Endodermal cell (in vitro differentiated cells): ENCODE results near the gene GP1BA. TPM values are rescaled to one million over a fixed set of nuclear protein-coding genes. Genes with fewer than 3 reads are reported as not detected.
A peak's percentile ranks its signal among the peaks of the same experiment; 100 is the strongest.

Experiments used
- DNase-seq: peaks from one replicate; pipeline ENCODE4 v3.0.0-alpha.2; 2017
- H3K27ac ChIP-seq: 2 replicates; pipeline ENCODE4 v1.5.1; 2013; ENCODE audit warnings: mild to moderate bottlenecking, low read depth, low read length, moderate library complexity
- H3K27me3 ChIP-seq: 2 replicates; pipeline ENCODE4 v1.6.1; 2013; ENCODE audit warnings: mild to moderate bottlenecking, low read length, moderate library complexity; ENCODE audit not compliant: insufficient read depth, control insufficient read depth, poor library complexity, severe bottlenecking
- H3K36me3 ChIP-seq: 2 replicates; pipeline ENCODE4 v1.7.0; 2013; ENCODE audit warnings: mild to moderate bottlenecking, low read length, moderate library complexity; ENCODE audit not compliant: control insufficient read depth, insufficient read depth
- H3K4me1 ChIP-seq: one replicate; pipeline ENCODE4 v1.7.0; 2013; ENCODE audit warnings: low read length; ENCODE audit not compliant: control insufficient read depth, insufficient read depth
- H3K4me3 ChIP-seq: 2 replicates; pipeline ENCODE4 v1.5.1; 2013; ENCODE audit warnings: mild to moderate bottlenecking, low read length, moderate library complexity
- H3K9ac ChIP-seq: 2 replicates; pipeline ENCODE4 v1.6.1; 2013; ENCODE audit warnings: mild to moderate bottlenecking, low read length, moderate library complexity; ENCODE audit not compliant: poor library complexity, severe bottlenecking; ENCODE audit errors: extremely low read depth
- H3K9me3 ChIP-seq: 2 replicates; pipeline ENCODE4 v1.6.1; 2013; ENCODE audit warnings: mild to moderate bottlenecking, low read length, moderate library complexity; ENCODE audit not compliant: control insufficient read depth
- H3K27ac Mint-ChIP-seq: 2 replicates; pipeline ENCODE4 v1.8.0; 2020; ENCODE audit warnings: mixed read lengths
- H3K27me3 Mint-ChIP-seq: 2 replicates; pipeline ENCODE4 v1.8.0; 2021; ENCODE audit warnings: mild to moderate bottlenecking, mixed read lengths; ENCODE audit not compliant: insufficient read depth
- H3K36me3 Mint-ChIP-seq: 2 replicates; pipeline ENCODE4 v1.8.0; 2020; ENCODE audit warnings: low read depth, mixed read lengths
- H3K4me1 Mint-ChIP-seq: 2 replicates; pipeline ENCODE4 v1.8.0; 2020; ENCODE audit warnings: mixed read lengths
- H3K4me3 Mint-ChIP-seq: 2 replicates; pipeline ENCODE4 v1.8.0; 2020; ENCODE audit warnings: mild to moderate bottlenecking, moderate library complexity, mixed read lengths
- H3K9me3 Mint-ChIP-seq: 2 replicates; pipeline ENCODE4 v1.8.0; 2020; ENCODE audit warnings: mild to moderate bottlenecking, mixed read lengths
- CTCF ChIP-seq: fragments of 200-600 bp; sonication (generic); conservative IDR thresholded peaks from 2 replicates; pipeline ENCODE4 v1.5.0; 2021; ENCODE audit warnings: antibody characterized with exemption, mild to moderate bottlenecking
- WGBS, 2 experiments: methylation state at CpG; one replicate each; pipeline versions ENCODE4 v1.1.5 to v1.1.7; 2013; ENCODE audit warnings: missing lambda C conversion rate in 2 of 2, mixed read lengths in 1 of 2; ENCODE audit not compliant: insufficient coverage in 1 of 2, insufficient read length in 1 of 2; 5-methylcytosine and 5-hydroxymethylcytosine counted together
- microRNA-seq: library from miRNA; unstranded; fragments of <30 nt; microRNA quantifications from one replicate; pipeline ENCODE4 v1.2.0, GENCODE V29; 2020; ENCODE audit warnings: borderline microRNAs expressed
- total RNA-seq, 2 donors: library from RNA; stranded (reverse); fragmentation: NEBNext Ultra II Directional in 1 of 2; extraction: Animal tissue kit (Norgen Biotek cat#: 25700) in 1 of 2; gene quantifications; 2 replicates in 1 of 2; 3 replicates in 1 of 2; pipeline ENCODE4 v1.2.1, GENCODE V29; 2021

Gene GP1BA
- total RNA-seq, 2 donors from 2014 or later, result not detected

GRCh38 chr17:4978726-4979125, 46.6 kb downstream of the GP1BA start:
- peaks cover 3% of the 10 kb centered on the region for H3K4me1 ChIP-seq
- no peaks in the 10 kb centered on the region for H3K9me3 ChIP-seq
- H3K27ac ChIP-seq, result no peak overlapping the region
- peaks cover 8% of the 10 kb centered on the region for H3K4me1 Mint-ChIP-seq
- H3K4me3 ChIP-seq, result no peak overlapping the region
- no peak overlapping the region for H3K27ac Mint-ChIP-seq
- H3K27me3 ChIP-seq, result peaks cover 13% of the 10 kb centered on the region
- H3K36me3 Mint-ChIP-seq, result peaks cover 35% of the 10 kb centered on the region
- H3K36me3 ChIP-seq, result peaks cover 31% of the 10 kb centered on the region
- H3K4me3 Mint-ChIP-seq, result no peak overlapping the region
- H3K27me3 Mint-ChIP-seq, result peaks cover 61% of the 10 kb centered on the region
- no peaks in the 10 kb centered on the region for H3K9me3 Mint-ChIP-seq
- no peak overlapping the region for H3K9ac ChIP-seq
- no peak for DNase-seq
- no peak for TF ChIP-seq CTCF

- Mint-ChIP-seq H3K27me3 (peaks cover 50% of the 10 kb centered on the region), H3K27ac (no peak overlapping the region), H3K36me3 (peaks cover 31% of the 10 kb centered on the region), H3K4me3 (no peak overlapping the region), H3K9me3 (no peaks in the 10 kb centered on the region), H3K4me1 (peaks cover 8% of the 10 kb centered on the region)
- Histone ChIP-seq H3K4me1 (peaks cover 3% of the 10 kb centered on the region), H3K4me3 (no peak overlapping the region), H3K27ac (no peak overlapping the region), H3K9me3 (no peaks in the 10 kb centered on the region), H3K36me3 (peaks cover 29% of the 10 kb centered on the region), H3K27me3 (peaks cover 13% of the 10 kb centered on the region), H3K9ac (no peak overlapping the region)
- peak; percentile 88 for DNase-seq
- 48 to 58% methylated on average over 3 to 6 of the region's 6 CpGs for WGBS, 2 experiments
- TF ChIP-seq CTCF, result peak; percentile 84
These were observed 48.7 kb downstream of the GP1BA start for GRCh38 chr17:4980644-4981216.

GRCh38 chr17:4982305-4982704, 50.2 kb downstream of the GP1BA start:
- Mint-ChIP-seq H3K27me3 (peaks cover 50% of the 10 kb centered on the region), H3K27ac (no peak overlapping the region), H3K9me3 (no peaks in the 10 kb centered on the region), H3K4me1 (peaks cover 14% of the 10 kb centered on the region), H3K4me3 (no peak overlapping the region), H3K36me3 (peaks cover 26% of the 10 kb centered on the region)
- Histone ChIP-seq H3K36me3 (peaks cover 22% of the 10 kb centered on the region), H3K4me1 (peaks cover 3% of the 10 kb centered on the region), H3K9ac (no peak overlapping the region), H3K27ac (no peak overlapping the region), H3K27me3 (peaks cover 13% of the 10 kb centered on the region), H3K4me3 (no peak overlapping the region), H3K9me3 (no peaks in the 10 kb centered on the region)
- TF ChIP-seq CTCF, result no peak
- WGBS, 2 experiments, result 72 to 73% methylated on average over 5 of the region's 5 CpGs
- DNase-seq, result no peak

Small RNAs within 50 kb of the gene (microRNA-seq; reads per million reads assigned to microRNA genes)
- not detected for gene MIR6864
- gene MIR6865, result not detected

Other genes starting within 250 kb of the GP1BA start
- 100 to 1,000 TPM; 108 to 123 TPM for gene PELP1, start 228.1 kb upstream of the GP1BA start, total RNA-seq
- 10 to 100 TPM; 45.3 to 51.8 TPM for gene ARRB2, start 221.6 kb upstream of the GP1BA start, total RNA-seq
- gene MED11, start 200.8 kb upstream of the GP1BA start, total RNA-seq, result 10 to 100 TPM; 17.7 to 20.2 TPM
- not detected for gene ZMYND15, start 192.4 kb upstream of the GP1BA start, total RNA-seq
- under 1 TPM; 0.60 to 0.73 TPM for gene CXCL16, start 192.3 kb upstream of the GP1BA start, total RNA-seq
- not detected for gene TM4SF5, start 160.4 kb upstream of the GP1BA start, total RNA-seq
- gene VMO1, start 145.9 kb upstream of the GP1BA start, total RNA-seq, result 1 to 10 TPM in 1 of 2 donors, under 1 TPM in 1; 0.75 to 1.0 TPM
- gene GLTPD2, start 143.3 kb upstream of the GP1BA start, total RNA-seq, result 1 to 10 TPM in 1 of 2 donors, under 1 TPM in 1; 0.88 to 1.6 TPM
- 100 to 1,000 TPM; 211 to 216 TPM for gene PSMB6, start 136.1 kb upstream of the GP1BA start, total RNA-seq
- gene PLD2, start 125.1 kb upstream of the GP1BA start, total RNA-seq, result 10 to 100 TPM; 72.7 to 75.2 TPM
- 10 to 100 TPM; 75.0 to 79.7 TPM for gene MINK1, start 98.9 kb upstream of the GP1BA start, total RNA-seq
- gene C17orf107, start 32.7 kb upstream of the GP1BA start, total RNA-seq, result 1 to 10 TPM in 1 of 2 donors, under 1 TPM in 1; 0.82 to 4.8 TPM
- gene CHRNE, start 29.2 kb upstream of the GP1BA start, total RNA-seq, result 1 to 10 TPM in 1 of 2 donors, under 1 TPM in 1; 0.71 to 1.2 TPM
- 10 to 100 TPM; 59.9 to 76.9 TPM for gene SLC25A11, start 7.8 kb downstream of the GP1BA start, total RNA-seq
- 100 to 1,000 TPM; 120 to 123 TPM for gene RNF167, start 8.0 kb downstream of the GP1BA start, total RNA-seq
- 100 to 1,000 TPM; 880 to 935 TPM for gene PFN1, start 16.3 kb downstream of the GP1BA start, total RNA-seq
- gene ENO3, start 18.8 kb downstream of the GP1BA start, total RNA-seq, result 10 to 100 TPM; 34.1 to 53.6 TPM
- 10 to 100 TPM; 81.1 to 84.4 TPM for gene SPAG7, start 35.5 kb downstream of the GP1BA start, total RNA-seq
- 10 to 100 TPM; 13.6 to 24.8 TPM for gene CAMTA2, start 55.4 kb downstream of the GP1BA start, total RNA-seq
- 1 to 10 TPM in 1 of 2 donors, under 1 TPM in 1; 0.99 to 1.7 TPM for gene INCA1, start 65.2 kb downstream of the GP1BA start, total RNA-seq
- gene KIF1C, start 65.7 kb downstream of the GP1BA start, total RNA-seq, result 100 to 1,000 TPM; 108 to 133 TPM
- under 1 TPM in 1 of 2 donors, not detected in 1; 0.13 TPM for gene SLC52A1, start 103.1 kb downstream of the GP1BA start, total RNA-seq
- gene ZFP3, start 146.2 kb downstream of the GP1BA start, total RNA-seq, result 1 to 10 TPM in 1 of 2 donors, under 1 TPM in 1; 0.09 to 1.3 TPM
- 10 to 100 TPM; 27.2 to 32.1 TPM for gene ZNF232, start 179.6 kb downstream of the GP1BA start, total RNA-seq
- under 1 TPM; 0.13 TPM for gene USP6, start 183.8 kb downstream of the GP1BA start, total RNA-seq